HCT116 (cell line): Measurements from ENCODE around the gene FBXL7. TPM values are rescaled to one million over a fixed set of nuclear protein-coding genes. Genes with fewer than 3 reads are reported as not detected.

Experiments
- ATAC-seq: fragments of 200-7000 bp; cut with Tn5 transposase; 2 replicates; pipeline ENCODE4 v1.9.1; 2020; ENCODE audit warnings: mild to moderate bottlenecking, moderate library complexity
- BruUV-seq: library from RNA; stranded (reverse); fragments of 400-500 nt; replicated peaks from 2 replicates; lab custom pipeline; 2021; lab: Mats Ljungman, UMichigan
- CTCF ChIA-PET: fragments of 300-600 bp; sonication (Branson Sonifier 250); formaldehyde crosslinking; loops from one replicate; lab custom pipeline; 2021; ENCODE audit warnings: antibody characterized with exemption; lab: Charles Lee
- POLR2A ChIA-PET: fragments of 300-600, 350-600 bp; sonication (Branson Sonifier 250); formaldehyde crosslinking; loops from one replicate; lab custom pipeline; 2021; ENCODE audit warnings: antibody characterized with exemption; lab: Charles Lee
- RAD21 ChIA-PET, 2 experiments: fragments of 300-600 bp; sonication (Branson Sonifier 250); formaldehyde crosslinking; loops; one replicate each; lab custom pipeline; 2023; ENCODE audit warnings: low total read pairs in 2 of 2; ENCODE audit not compliant: uncharacterized antibody in 2 of 2, unreplicated experiment in 2 of 2, low non-redundant PET in 1 of 2; lab: Charles Lee
- DNase-seq: peaks from one replicate; pipeline ENCODE4 v3.0.0-alpha.2; 2010; ENCODE audit warnings: low read depth, low spot score
- H2AFZ ChIP-seq: fragments of 200-600 bp; shearing (Covaris generic), sonication (generic); 2 replicates; pipeline ENCODE4 v1.6.1; 2017; ENCODE audit warnings: low read depth, mixed run types, mixed read lengths, antibody characterized with exemption, low read length; ENCODE audit not compliant: poor library complexity, severe bottlenecking
- H3K27ac ChIP-seq: 2 replicates; pipeline ENCODE4 v1.5.1; 2012; ENCODE audit warnings: low read depth, low read length
- H3K27me3 ChIP-seq: fragments of 200-600 bp; sonication (generic); 2 replicates; pipeline ENCODE4 v1.6.1; 2016; ENCODE audit warnings: mixed run types, low read length, mixed read lengths; ENCODE audit not compliant: insufficient read depth
- H3K36me3 ChIP-seq, 2 experiments: fragments of 200-500 bp in 1 of 2; fragments of 200-600 bp in 1 of 2; sonication (Bioruptor generic) in 1 of 2; sonication (generic) in 1 of 2; 2 replicates each; pipeline versions ENCODE4 v1.5.1 to v1.6.1; 2014 to 2016; ENCODE audit warnings: low read length in 2 of 2, inconsistent platforms in 1 of 2, mixed read lengths in 1 of 2, mixed run types in 1 of 2; ENCODE audit not compliant: insufficient read depth in 2 of 2, control insufficient read depth in 1 of 2
- H3K4me1 ChIP-seq, 2 experiments: fragments of 200-600 bp in 1 of 2; sonication (generic) in 1 of 2; 2 replicates each; pipeline versions ENCODE4 v1.5.1 to v1.6.1; 2012 to 2017; ENCODE audit warnings: low read length in 2 of 2, inconsistent platforms in 1 of 2, mild to moderate bottlenecking in 1 of 2, mixed read lengths in 1 of 2, mixed run types in 1 of 2, moderate library complexity in 1 of 2; ENCODE audit not compliant: insufficient read depth in 2 of 2, control insufficient read depth in 1 of 2
- H3K4me2 ChIP-seq: fragments of 200-600 bp; sonication (generic); 2 replicates; pipeline ENCODE4 v1.6.1; 2017; ENCODE audit warnings: mixed run types, low read length, mixed read lengths
- H3K4me3 ChIP-seq, 2 experiments: fragments of 200-600 bp in 1 of 2; sonication (generic) in 1 of 2; replicated peaks in 1 of 2; 2 replicates each; pipeline ENCODE4 v1.5.1; 2011 to 2016; ENCODE audit warnings: low read length in 2 of 2, control low read depth in 1 of 2, low read depth in 1 of 2, mild to moderate bottlenecking in 1 of 2, mixed read lengths in 1 of 2, mixed run types in 1 of 2
- H3K79me2 ChIP-seq: fragments of 200-600 bp; sonication (generic); 2 replicates; pipeline ENCODE4 v1.6.1; 2017; ENCODE audit warnings: mild to moderate bottlenecking, mixed run types, low read length, moderate library complexity, mixed read lengths; ENCODE audit not compliant: insufficient read depth
- H3K9ac ChIP-seq: fragments of 200-600 bp; sonication (generic); 2 replicates; pipeline ENCODE4 v1.6.1; 2016; ENCODE audit warnings: low read length, mixed read lengths
- H3K9me2 ChIP-seq: fragments of 200-600 bp; sonication (generic), shearing (Covaris generic); 2 replicates; pipeline ENCODE4 v1.6.1; 2017; ENCODE audit warnings: mixed run types, mild to moderate bottlenecking, moderate library complexity; ENCODE audit not compliant: insufficient read depth
- H3K9me3 ChIP-seq, 2 experiments: fragments of 200-500 bp in 1 of 2; fragments of 200-600 bp in 1 of 2; sonication (Bioruptor generic) in 1 of 2; sonication (generic) in 1 of 2; 2 replicates each; pipeline ENCODE4 v1.6.1; 2014 to 2017; ENCODE audit warnings: low read length in 2 of 2, mixed read lengths in 2 of 2, inconsistent platforms in 1 of 2, low read depth in 1 of 2, mild to moderate bottlenecking in 1 of 2, mixed run types in 1 of 2, moderate library complexity in 1 of 2; ENCODE audit not compliant: control insufficient read depth in 1 of 2, insufficient read depth in 1 of 2
- H4K20me1 ChIP-seq: fragments of 200-600 bp; sonication (generic), shearing (Covaris generic); 2 replicates; pipeline ENCODE4 v1.6.1; 2017; ENCODE audit warnings: mixed run types, mild to moderate bottlenecking, moderate library complexity; ENCODE audit not compliant: insufficient read depth
- ATF3 ChIP-seq: IDR thresholded peaks from 2 replicates; pipeline ENCODE4 v1.6.1; 2012
- CBX3 ChIP-seq: IDR thresholded peaks from 2 replicates; pipeline ENCODE4 v1.6.1; 2012; ENCODE audit warnings: low read depth
- CEBPB ChIP-seq: IDR thresholded peaks from 2 replicates; pipeline ENCODE4 v1.6.1; 2012; ENCODE audit warnings: low read depth
- CTCF ChIP-seq, 3 experiments: fragments of 200-600 bp in 1 of 3; sonication (generic) in 1 of 3; IDR thresholded peaks in 2 of 3; conservative IDR thresholded peaks in 1 of 3; 2 replicates each; pipeline ENCODE4 v1.5.1; 2012 to 2017; ENCODE audit warnings: low read depth in 2 of 3, low read length in 2 of 3, antibody characterized with exemption in 1 of 3, borderline replicate concordance in 1 of 3, control low read depth in 1 of 3, mild to moderate bottlenecking in 1 of 3, mixed read lengths in 1 of 3, mixed run types in 1 of 3, moderate library complexity in 1 of 3; ENCODE audit not compliant: insufficient read depth in 1 of 3
- EGR1 ChIP-seq: IDR thresholded peaks from 2 replicates; pipeline ENCODE4 v1.6.1; 2012; ENCODE audit warnings: low read depth
- ELF1 ChIP-seq: IDR thresholded peaks from 2 replicates; pipeline ENCODE4 v1.6.1; 2012; ENCODE audit warnings: low read depth, borderline replicate concordance
- EZH2phosphoT487 ChIP-seq: fragments of 200-600 bp; IDR thresholded peaks from 2 replicates; pipeline ENCODE4 v1.6.1; 2018; ENCODE audit warnings: antibody characterized with exemption, borderline replicate concordance
- FOSL1 ChIP-seq: IDR thresholded peaks from 2 replicates; pipeline ENCODE4 v1.6.1; 2012; ENCODE audit warnings: low read depth
- JUND ChIP-seq: IDR thresholded peaks from 2 replicates; pipeline ENCODE4 v1.6.1; 2012
- MAX ChIP-seq: IDR thresholded peaks from 2 replicates; pipeline ENCODE4 v1.6.1; 2012
- POLR2A ChIP-seq: IDR thresholded peaks from 2 replicates; pipeline ENCODE4 v1.7.0; 2011; ENCODE audit warnings: borderline replicate concordance; ENCODE audit not compliant: insufficient read depth, insufficient read length; ENCODE audit errors: extremely low read depth
- POLR2AphosphoS5 ChIP-seq: IDR thresholded peaks from 2 replicates; pipeline ENCODE4 v1.6.1; 2011; ENCODE audit warnings: mild to moderate bottlenecking, low read depth, low read length, moderate library complexity
- RAD21 ChIP-seq: IDR thresholded peaks from 2 replicates; pipeline ENCODE4 v1.6.1; 2012; ENCODE audit warnings: low read depth, mild to moderate bottlenecking
- SIN3A ChIP-seq: IDR thresholded peaks from 2 replicates; pipeline ENCODE4 v1.6.1; 2012; ENCODE audit warnings: low read depth
- SP1 ChIP-seq: IDR thresholded peaks from 2 replicates; pipeline ENCODE4 v1.6.1; 2012; ENCODE audit warnings: low read depth
- SRF ChIP-seq: IDR thresholded peaks from 2 replicates; pipeline ENCODE4 v1.6.1; 2012; ENCODE audit warnings: low read depth
- TCF7L2 ChIP-seq: IDR thresholded peaks from 2 replicates; pipeline ENCODE4 v1.7.0; 2011; ENCODE audit warnings: borderline replicate concordance, inconsistent platforms; ENCODE audit not compliant: insufficient read depth, insufficient read length; ENCODE audit errors: extremely low read depth
- YY1 ChIP-seq: IDR thresholded peaks from 2 replicates; pipeline ENCODE4 v1.6.1; 2011; ENCODE audit warnings: low read length, low read depth, moderate library complexity, mild to moderate bottlenecking; ENCODE audit not compliant: insufficient replicate concordance; ENCODE audit errors: extremely low read depth
- ZBTB33 ChIP-seq: IDR thresholded peaks from 2 replicates; pipeline ENCODE4 v1.6.1; 2011; ENCODE audit warnings: mild to moderate bottlenecking, low read length, moderate library complexity; ENCODE audit not compliant: insufficient replicate concordance; ENCODE audit errors: extremely low read depth
- ZNF274 ChIP-seq: fragments of 200-500 bp; sonication (Bioruptor generic); IDR thresholded peaks from 2 replicates; pipeline ENCODE4 v1.6.1; 2014; ENCODE audit warnings: mild to moderate bottlenecking, low read depth, low read length, inconsistent platforms
- intact Hi-C: fragments of 100-400 bp; cut with micrococcal nuclease; formaldehyde crosslinking; loops from 2 replicates; pipeline ENCODE4 v1.10.0; 2022
- total RNA-seq: library from RNA; stranded (reverse); gene quantifications from one replicate; pipeline ENCODE4 v1.2.1, GENCODE V29; 2021; ENCODE audit not compliant: unreplicated experiment

The FBXL7 gene
- total RNA-seq, 1 experiment from 2014 or later, result 0.05 TPM

- no peaks in the 10 kb centered on the region for H3K9me2 ChIP-seq
- no peak overlapping the region for H3K9ac ChIP-seq
- no peaks in the 10 kb centered on the region for H3K36me3 ChIP-seq
- no TSS peak for BruUV-seq
- no peaks in the 10 kb centered on the region for H3K27me3 ChIP-seq
- DNase-seq, result no peak
- H4K20me1 ChIP-seq, result no peaks in the 10 kb centered on the region
- no peak for TF ChIP-seq SP1
- no peak for TF ChIP-seq ZNF274
- TF ChIP-seq POLR2AphosphoS5, result no peak
- no peak for TF ChIP-seq RAD21
- no peak for TF ChIP-seq POLR2A
- no peak for TF ChIP-seq CTCF (IDR thresholded peaks at IDR 0.05 in 2 of 3, conservative IDR thresholded peaks at IDR 0.05 in 1 of 3; ENCODE audit: borderline replicate concordance in 1 of 3, insufficient read depth in 1 of 3, low read depth in 2 of 3, low read length in 2 of 3)
- no peak for TF ChIP-seq CEBPB
- TF ChIP-seq EGR1, result no peak
- no peak for TF ChIP-seq SIN3A
- no peak for TF ChIP-seq YY1
- TF ChIP-seq MAX, result no peak
- TF ChIP-seq SRF, result no peak
- no peak for TF ChIP-seq EZH2phosphoT487
- no peak for TF ChIP-seq CBX3
- no peak for TF ChIP-seq FOSL1
- no peak for TF ChIP-seq ELF1
- TF ChIP-seq ATF3, result no peak
- TF ChIP-seq TCF7L2, result no peak
- no peak for TF ChIP-seq ZBTB33
- no peak for TF ChIP-seq JUND
- TF ChIP-seq, all 23 proteins: peak for 0
- Histone ChIP-seq H3K9me3 (peaks cover 13 to 18% of the 10 kb centered on the region in 2 experiments; a peak in 2 of 4 replicates), H3K27ac (no peak overlapping the region), H2AFZ (no peak overlapping the region), H3K4me3 (no peak overlapping the region), H3K79me2 (no peaks in the 10 kb centered on the region), H3K4me2 (no peak overlapping the region), H3K4me1 (no peaks in the 10 kb centered on the region)
- intact Hi-C loops, result no loop called here
- no peak for ATAC-seq
- RAD21 ChIA-PET, result no interaction called here
- CTCF ChIA-PET, result no interaction called here
- POLR2A ChIA-PET, result no interaction called here
Measured at GRCh38 chr5:15577831-15578230, 77.9 kb downstream of the FBXL7 start.
